ENCODE measurements around the gene MAN2B2. TPM values are rescaled to one million over a fixed set of nuclear protein-coding genes. Genes with fewer than 3 reads are reported as not detected.

MAN2B2 gene
- total RNA-seq, 4 donors from 2014 or later: 31.9 to 42.0 (median 33.0) TPM

- H3K4me3 ChIP-seq: peak overlapping the region; percentile 44 to 58 (median 47)
- H3K27me3 ChIP-seq: peaks cover 7 to 81% (median 29%) of the 10 kb centered on the region in 4 donors
- intact Hi-C loops (cut with DNase I): no loop called here
- WGBS: 15% methylated on average over 14 of the region's 66 CpGs
- no peak for DNase-seq (ENCODE audit: extremely low spot score)
- H3K4me1 ChIP-seq: peaks cover 11 to 19% (median 18%) of the 10 kb centered on the region in 4 donors
- no peak overlapping the region for H3K27ac ChIP-seq (replicated peaks in 1 of 4)
- no peaks in the 10 kb centered on the region for H3K36me3 ChIP-seq
- H3K9me3 ChIP-seq: no peaks in the 10 kb centered on the region
- TF ChIP-seq POLR2A (IDR thresholded peaks at IDR 0.05; ENCODE audit: low read depth) (no peak), POLR2AphosphoS5 (IDR thresholded peaks at IDR 0.05) (no peak), CTCF (IDR thresholded peaks at IDR 0.05) (no peak), EP300 (IDR thresholded peaks at IDR 0.05) (no peak)
Measured at GRCh38 chr4:6563935-6564645, 10.9 kb upstream of the MAN2B2 start.

- H3K27me3 ChIP-seq: peaks cover 7 to 63% (median 29%) of the 10 kb centered on the region in 4 donors
- H3K4me3 ChIP-seq: no peak overlapping the region
- H3K36me3 ChIP-seq: no peaks in the 10 kb centered on the region
- TF ChIP-seq POLR2AphosphoS5 (IDR thresholded peaks at IDR 0.05) (no peak), POLR2A (IDR thresholded peaks at IDR 0.05; ENCODE audit: low read depth) (no peak), EP300 (IDR thresholded peaks at IDR 0.05) (no peak), CTCF (IDR thresholded peaks at IDR 0.05) (no peak)
- H3K4me1 ChIP-seq: peaks cover 11 to 19% (median 18%) of the 10 kb centered on the region in 4 donors
- H3K9me3 ChIP-seq: no peaks in the 10 kb centered on the region
- DNase-seq (ENCODE audit: extremely low spot score): no peak
- intact Hi-C loops (cut with DNase I): no loop called here
- WGBS: 80% methylated on average over 14 of the region's 14 CpGs
- H3K27ac ChIP-seq (replicated peaks in 1 of 4): no peak overlapping the region
Measured at GRCh38 chr4:6565691-6566390, 9.1 kb upstream of the MAN2B2 start.

- WGBS: 88% methylated on average over 13 of the region's 13 CpGs
- TF ChIP-seq CTCF (IDR thresholded peaks at IDR 0.05): no peak
- TF ChIP-seq POLR2A (IDR thresholded peaks at IDR 0.05; ENCODE audit: low read depth): no peak
- no peak for TF ChIP-seq EP300 (IDR thresholded peaks at IDR 0.05)
- no peak for TF ChIP-seq POLR2AphosphoS5 (IDR thresholded peaks at IDR 0.05)
Measured at GRCh38 chr4:6566391-6567190, 8.4 kb upstream of the MAN2B2 start.

GRCh38 chr4:6567218-6567617, 7.8 kb upstream of the MAN2B2 start:
- Histone ChIP-seq H3K27me3 (peaks cover 7 to 49% (median 24%) of the 10 kb centered on the region in 4 donors), H3K9me3 (no peaks in the 10 kb centered on the region), H3K4me1 (peaks cover 11 to 19% (median 18%) of the 10 kb centered on the region in 4 donors), H3K36me3 (no peaks in the 10 kb centered on the region), H3K4me3 (no peak overlapping the region), H3K27ac (replicated peaks in 1 of 4) (no peak overlapping the region)
- DNase-seq (ENCODE audit: extremely low spot score): no peak
- intact Hi-C loops (cut with DNase I): no loop called here
- no peak for TF ChIP-seq POLR2A (IDR thresholded peaks at IDR 0.05; ENCODE audit: low read depth)
- no peak for TF ChIP-seq POLR2AphosphoS5 (IDR thresholded peaks at IDR 0.05)
- no peak for TF ChIP-seq EP300 (IDR thresholded peaks at IDR 0.05)
- TF ChIP-seq CTCF (IDR thresholded peaks at IDR 0.05): no peak
- 91% methylated on average over 1 of the region's 1 CpG for WGBS

More at GRCh38 chr4:6566391-6567190, 8.4 kb upstream of the MAN2B2 start:
- Histone ChIP-seq H3K9me3 (no peaks in the 10 kb centered on the region), H3K4me1 (peaks cover 11 to 19% (median 18%) of the 10 kb centered on the region in 4 donors), H3K36me3 (no peaks in the 10 kb centered on the region), H3K27me3 (peaks cover 7 to 56% (median 29%) of the 10 kb centered on the region in 4 donors), H3K4me3 (no peak overlapping the region), H3K27ac (replicated peaks in 1 of 4) (no peak overlapping the region)
- intact Hi-C loops (cut with DNase I): no loop called here
- no peak for DNase-seq (ENCODE audit: extremely low spot score)
